Muscle of back (tissue), 11 donors: ENCODE results near the gene OLFML2A. TPM values are rescaled to one million over a fixed set of nuclear protein-coding genes. Genes with fewer than 3 reads are reported as not detected.

ENCODE experiments used
- DNase-seq, 3 donors: peaks; one replicate each; pipeline versions ENCODE4 v3.0.0 to v3.0.0-alpha.2; 2013
- polyA plus RNA-seq, 10 donors: library from polyadenylated mRNA; unstranded; fragments of 120-200 nt; gene quantifications; one replicate each; pipeline ENCODE4 v1.2.1, GENCODE V29; 2013; ENCODE audit not compliant: insufficient read length in 10 of 10

OLFML2A gene
- polyA plus RNA-seq, 10 donors = 124 to 166 (median 140) TPM

DNA sequence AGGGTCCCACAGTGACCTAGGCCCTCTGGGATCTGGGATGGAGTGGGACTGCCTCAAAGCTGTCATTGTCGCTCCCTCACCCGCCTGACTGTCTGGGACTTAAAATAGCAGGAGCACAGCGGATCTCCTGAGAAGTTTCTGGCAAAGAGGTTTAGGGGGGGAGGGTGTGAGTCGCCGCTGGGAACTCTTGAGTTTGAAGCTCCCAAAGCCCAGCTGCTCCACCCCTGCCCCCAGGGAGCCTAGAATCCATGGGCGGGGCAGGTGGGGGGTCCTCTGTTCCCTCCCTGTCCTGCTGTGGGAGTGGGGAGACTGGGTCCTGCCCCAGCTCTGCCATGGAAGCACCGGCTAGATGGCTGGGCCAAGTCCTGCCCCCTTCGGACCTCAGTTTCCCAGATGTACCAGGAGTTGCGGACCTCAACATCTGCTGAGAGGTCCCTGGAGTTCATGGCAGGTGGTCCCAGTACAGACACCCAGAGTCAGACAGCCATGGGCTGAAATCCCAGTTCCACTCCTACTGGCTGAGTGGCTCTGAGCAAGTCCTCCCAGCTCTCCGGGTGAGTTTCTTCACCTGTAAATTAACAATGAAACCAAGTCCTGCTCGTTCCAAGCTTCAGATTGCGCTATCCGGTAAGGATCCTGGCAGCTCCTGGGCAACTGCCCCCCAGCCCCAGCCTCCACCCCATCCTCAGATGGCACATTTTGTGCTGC lies 75.3 kb downstream of the OLFML2A start:
- DNase-seq = peak in 2 of 3 donors; percentile 27 to 57

DNA sequence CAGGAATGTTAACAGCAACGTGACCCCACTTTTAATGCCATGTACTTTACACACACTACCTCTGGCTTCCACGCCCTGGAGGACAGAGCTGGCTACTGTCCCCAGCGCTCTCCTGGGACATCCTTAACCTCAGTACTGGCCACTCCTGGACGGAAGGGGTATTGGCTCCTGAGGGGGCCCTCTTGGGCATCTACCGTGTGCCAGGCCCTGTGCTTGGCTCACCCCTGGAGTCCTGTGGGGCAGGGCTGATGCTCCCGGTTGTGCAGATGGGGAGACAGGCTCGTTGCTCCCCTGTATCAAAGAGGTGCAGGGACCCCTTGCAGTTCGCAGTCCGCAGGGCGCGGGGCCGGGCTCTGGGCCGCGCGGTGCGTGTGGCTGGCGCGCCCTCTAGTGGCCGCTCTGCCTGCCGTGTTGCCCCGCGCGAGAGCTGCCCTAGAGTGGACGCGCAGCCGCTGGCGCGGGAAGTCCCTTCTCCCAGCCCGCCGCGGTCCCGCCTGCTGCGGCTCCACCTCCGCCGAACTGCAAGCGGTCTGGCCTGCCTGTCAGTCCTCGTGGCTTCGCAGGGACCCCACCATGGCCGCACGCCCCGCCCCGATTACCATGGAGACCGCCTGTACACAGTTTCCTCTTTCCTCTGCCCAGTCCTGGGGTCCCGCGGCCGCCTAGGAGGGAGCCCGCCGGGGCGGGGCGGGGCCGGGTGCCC lies 76.0 kb downstream of the OLFML2A start, which contains the start of gene WDR38:
WDR38 (plus strand) TSS at position 632 of the 703 bp plus-strand sequence. CDS start 72 bp downstream, outside the sequence.
- peak in 2 of 3 donors; percentile 83 to 92 for DNase-seq

DNA sequence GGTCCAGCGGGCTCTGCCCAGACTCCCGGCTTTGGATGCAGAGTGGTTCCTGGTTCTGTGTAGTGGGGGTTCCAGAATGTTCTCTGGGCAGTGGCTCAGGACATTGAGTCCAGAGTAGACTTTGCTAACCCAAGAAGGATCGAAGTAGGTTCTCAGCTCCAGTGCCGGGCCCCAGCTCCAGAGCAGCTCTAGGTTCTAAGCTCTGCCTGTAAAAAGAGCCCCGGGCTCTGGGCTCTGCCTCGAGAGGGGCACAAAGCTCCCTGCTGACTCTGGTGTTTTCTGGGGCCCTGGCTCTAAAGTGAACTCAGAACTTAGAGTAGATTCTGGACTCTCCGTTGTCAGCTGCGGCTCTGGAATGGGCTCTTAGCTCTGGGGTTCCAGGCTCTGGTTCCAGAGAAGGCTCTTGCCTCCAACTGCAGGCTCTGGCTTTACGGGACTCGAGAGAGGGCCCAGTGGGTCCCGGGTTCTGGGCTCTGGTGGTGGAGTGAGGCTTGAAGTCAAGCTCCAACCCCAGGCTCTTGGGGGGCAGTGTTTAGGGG lies 76.7 kb downstream of the OLFML2A start:
- DNase-seq = no peak

DNA sequence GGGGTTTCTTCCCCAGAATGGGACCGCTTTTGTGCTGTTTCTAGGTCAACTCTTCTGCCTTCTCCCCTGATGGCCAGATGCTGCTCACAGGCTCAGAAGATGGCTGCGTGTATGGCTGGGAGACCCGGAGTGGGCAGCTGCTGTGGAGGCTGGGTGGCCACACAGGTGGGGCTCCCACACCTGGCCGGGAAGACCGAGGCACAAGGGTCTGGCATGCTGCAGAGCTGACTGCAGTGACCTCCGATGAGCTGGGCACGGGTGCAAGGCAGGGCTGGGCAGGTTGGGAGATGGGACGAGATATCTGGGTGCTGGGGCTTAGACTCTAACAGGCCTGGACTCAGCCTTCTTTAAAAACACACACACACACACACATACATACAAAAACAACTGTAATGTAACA lies 77.2 kb downstream of the OLFML2A start:
- DNase-seq = no peak

DNA sequence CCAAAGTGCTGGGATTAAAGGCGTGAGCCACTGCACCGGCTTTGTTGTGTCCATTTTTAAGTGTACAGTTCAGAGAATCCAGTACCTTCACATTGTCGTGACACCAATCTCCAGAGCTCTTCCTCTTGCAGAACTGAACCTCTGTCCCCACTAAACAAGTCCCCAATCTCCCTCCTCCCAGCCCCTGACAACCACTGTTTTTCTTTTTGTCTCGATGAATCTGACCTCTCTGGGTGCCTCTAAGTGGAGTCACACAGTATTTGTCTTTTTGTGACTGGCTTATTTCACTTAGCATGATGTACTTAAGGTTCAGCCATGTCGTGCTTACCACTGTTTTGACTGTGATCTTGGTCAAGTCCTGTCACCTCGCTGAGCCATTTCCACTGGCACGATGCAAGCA lies 77.9 kb downstream of the OLFML2A start:
- DNase-seq = no peak

DNA sequence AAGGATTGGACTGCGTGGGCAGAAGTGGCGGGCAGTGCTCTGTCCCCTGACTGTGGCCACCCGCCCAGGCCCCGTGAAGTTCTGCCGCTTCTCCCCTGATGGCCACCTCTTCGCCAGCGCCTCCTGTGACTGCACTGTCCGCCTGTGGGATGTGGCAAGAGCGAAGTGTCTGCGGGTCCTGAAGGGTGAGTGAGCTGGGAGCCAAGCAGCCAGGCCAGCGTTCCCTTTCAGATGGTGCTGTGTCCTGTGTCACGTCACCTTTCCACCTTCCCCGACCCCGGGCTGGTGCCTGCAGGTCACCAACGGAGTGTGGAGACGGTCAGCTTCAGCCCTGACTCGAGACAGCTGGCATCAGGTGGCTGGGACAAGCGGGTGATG lies 78.6 kb downstream of the OLFML2A start:
- DNase-seq = no peak

DNA sequence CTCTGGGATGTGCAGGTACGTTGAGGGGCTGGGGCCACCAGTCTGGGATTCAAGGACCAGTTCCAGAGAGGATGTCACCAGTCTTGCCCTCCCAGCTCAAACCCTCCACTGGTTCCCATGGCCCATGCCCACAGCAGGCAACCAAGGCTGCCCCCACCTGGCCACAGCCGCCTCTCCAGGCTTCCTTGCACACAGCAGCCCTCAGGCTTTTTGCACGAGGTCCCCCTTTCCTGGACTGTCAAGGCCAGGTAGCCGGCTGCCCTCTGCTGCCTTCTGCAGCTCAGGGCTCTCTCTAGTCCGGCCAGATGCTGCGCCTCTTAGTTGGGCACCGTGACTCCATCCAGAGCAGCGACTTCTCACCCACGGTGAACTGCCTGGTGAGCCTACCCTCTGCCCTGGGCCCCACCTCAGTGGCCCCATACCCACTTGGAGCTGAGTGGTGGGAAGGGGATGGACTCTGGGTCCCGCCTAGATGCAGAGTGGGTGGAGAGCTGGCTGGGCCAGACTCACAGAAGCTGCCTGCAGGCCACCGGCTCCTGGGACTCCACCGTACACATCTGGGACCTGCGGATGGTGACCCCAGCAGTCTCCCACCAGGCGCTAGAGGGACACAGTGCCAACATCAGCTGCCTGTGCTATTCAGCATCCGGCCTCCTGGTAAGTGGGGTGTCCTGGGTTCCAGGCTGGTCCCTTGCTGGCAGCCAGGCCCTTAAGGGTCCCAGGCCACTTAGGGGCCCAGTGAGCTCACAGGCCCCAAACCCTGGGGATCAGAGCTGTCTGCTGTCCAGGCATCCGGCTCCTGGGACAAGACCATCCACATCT lies 79.2 kb downstream of the OLFML2A start:
- no peak for DNase-seq

DNA sequence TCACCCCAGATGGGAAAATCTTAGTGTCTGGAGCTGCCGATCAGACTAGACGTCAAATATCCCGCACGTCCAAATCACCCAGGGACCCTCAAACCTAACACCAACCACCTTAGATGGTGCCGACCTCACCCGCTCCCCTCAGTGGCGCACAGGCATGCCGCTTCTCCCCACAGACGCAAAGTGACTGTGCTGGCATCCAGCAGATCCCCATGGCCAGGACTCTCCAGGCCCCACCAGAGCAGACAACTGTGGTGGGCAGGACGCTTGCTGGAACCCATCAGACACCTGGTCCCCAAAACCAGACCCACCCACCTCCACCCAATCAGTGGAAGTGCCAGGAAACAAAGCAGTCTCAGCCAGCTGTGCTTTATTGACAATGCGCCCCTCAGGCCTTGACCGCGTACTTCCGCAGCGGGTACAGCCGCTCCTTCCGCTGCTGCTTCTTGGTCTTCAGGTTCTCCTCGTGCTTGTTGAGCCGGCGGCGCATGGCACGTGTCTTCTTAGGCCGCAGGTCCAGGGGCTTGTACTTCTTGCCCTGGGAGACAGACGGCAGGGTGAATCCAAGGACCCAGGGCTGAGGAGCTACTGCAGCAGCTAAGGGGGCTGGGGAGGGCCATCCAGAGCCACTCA lies 80.7 kb downstream of the OLFML2A start:
- DNase-seq = no peak

DNA sequence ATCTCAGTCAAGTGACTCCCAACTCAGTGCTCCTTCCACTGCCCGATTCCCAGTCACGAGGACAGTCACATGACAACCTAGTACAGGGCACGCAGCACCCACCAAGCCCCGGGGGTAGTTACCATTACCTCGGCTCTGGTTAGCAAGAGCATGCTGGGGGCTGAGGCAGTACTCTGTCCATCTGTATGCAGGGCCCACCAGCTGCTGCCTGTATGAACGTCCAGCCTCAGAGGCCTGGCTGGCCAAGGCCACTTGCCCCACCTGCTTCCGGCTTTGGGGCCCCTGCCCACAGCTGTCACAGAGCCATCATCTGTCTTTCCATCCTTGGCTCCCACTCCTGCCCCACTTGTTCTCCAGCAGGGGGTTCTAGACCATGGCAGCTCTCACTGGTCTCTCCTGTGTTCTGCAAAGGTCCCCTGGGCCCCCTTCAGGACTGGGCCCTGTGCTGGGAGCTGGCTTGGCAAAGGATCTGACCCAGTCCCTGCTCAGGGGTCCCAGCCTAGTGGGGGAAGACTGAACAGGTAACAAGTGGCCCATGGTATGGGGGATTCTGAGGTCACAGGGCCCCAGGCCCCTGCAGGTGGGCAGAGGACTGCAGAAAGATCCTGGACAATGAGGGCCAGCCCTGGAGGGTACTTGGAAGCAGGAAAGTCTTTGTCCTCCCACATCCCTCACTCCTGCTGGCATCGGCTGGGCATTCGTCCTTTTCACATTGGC lies 81.6 kb downstream of the OLFML2A start:
- peak in 1 of 3 donors; percentile 35 for DNase-seq

DNA sequence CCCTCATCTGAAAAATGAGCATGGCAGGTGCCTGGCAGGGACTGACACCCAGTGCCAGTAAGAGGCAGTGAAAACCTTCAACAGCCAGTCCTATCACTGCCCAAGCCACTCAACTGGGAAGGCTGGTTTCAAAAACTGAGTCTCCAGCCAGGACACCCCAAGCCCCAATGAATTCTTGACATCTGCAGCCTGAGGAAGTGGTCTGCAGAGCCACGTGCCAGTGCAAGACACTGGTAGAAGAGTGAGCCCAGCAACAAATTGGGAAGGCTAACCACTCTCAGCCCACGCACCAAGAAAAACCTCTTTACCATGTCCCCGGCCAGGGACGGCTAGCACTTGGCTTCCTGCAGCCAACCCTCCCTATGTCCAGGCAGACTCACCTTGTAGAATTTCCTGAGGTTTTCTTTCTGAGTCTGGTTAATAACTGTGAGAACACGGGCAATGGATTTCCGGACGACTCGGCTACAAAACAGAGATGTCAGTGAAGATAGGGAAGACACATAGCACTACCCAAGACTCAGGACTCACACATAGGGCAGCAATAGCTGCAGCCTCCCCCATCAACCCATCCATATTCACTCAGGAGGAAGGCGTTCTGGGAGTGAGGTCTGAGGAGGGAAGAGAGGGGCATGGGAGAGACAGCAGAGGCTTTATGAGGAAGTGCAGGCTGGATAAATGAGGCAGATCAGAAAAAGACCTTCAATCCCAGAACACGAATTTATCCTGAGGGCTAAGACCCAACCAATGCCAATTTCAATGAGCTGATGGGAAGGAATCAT lies 83.1 kb downstream of the OLFML2A start:
- no peak for DNase-seq

DNA sequence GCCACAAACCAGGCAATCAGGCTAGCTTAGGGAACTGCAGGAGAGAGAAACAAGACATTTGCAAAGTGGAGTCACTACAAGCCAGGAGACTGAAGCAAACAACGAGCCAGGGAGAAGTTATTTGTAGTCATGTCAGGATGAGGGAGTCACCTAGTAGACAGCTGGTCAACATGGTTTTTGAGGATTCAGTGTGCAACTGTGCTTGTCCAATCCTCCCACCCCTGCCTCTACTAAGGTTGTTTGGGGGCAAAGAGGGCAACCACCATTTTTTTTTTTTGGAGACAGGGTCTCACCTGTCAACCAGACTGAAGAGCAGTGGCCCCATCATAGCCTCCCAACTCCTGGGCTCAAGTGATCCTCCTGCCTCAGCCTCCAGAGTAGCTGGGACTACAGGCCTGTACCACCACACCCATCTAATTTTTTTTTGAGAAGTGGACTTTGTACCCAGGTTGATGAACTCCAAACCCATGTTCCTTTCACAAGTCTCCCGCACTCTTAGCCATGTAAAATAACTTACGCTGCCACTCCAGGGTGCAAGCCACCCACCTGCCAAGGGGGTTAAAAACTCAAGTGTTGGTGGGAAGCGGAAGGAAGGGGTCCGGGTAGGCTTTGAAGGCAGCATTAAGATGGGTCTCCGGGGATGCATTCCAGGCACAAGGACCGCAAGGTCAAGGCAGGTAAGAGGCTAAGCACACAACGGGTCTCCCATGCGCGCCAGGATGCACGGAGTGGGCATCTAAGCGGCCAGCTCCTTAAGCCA lies 83.8 kb downstream of the OLFML2A start:
- no peak for DNase-seq

DNA sequence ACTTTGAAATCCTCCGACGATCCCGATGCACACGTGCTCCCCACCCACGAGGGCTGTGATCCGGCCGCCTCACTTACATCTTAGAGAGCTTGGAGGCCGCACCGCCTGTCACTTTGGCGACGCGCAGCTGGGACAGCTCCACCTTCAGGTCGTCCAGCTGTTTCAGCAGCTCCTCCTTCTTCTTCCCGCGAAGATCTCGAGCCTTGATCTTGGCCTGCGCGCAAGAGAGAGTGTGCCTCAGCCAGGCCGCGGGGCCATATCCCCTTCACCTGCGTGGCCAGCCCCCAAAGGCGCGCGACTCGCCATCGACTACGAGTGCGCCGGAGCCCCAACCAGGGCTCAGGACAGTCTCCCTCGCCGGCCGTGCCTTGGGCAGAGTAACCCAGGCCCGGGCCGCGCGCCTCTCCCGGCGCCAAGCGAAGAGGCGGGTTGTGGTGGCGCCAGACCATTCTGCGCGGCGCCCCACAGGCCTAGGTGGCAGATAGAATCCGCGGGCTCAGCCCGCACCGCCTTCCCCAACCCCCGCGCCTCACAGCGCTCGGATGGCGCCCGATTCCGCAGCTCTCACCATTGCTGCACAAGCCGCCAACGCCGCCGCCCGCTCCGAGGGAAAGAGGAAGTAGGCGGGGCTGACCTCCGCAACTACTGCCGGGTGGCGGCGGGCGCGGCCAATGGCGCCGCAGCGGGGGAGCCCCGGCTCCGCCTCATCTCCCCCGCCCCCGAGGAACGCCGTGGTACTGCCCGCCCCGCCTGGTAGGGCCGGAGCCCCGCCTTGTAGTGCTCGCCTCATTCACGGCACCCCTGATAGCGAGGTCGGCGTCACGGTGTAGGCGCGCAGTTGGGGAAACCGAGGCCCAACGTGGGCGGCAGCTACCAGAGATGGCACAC lies 84.7 kb downstream of the OLFML2A start, which contains the start of the genes ARPC5L and RPL35:
ARPC5L (plus strand) TSS at position 789 of the 888 bp plus-strand sequence. CDS start 7,161 bp downstream, outside the sequence.
RPL35 (minus strand) TSS at position 616 of the 888 bp plus-strand sequence; CDS start at position 571, 45 bp downstream.
- DNase-seq = peak; percentile 92 to 98 (median 95)

DNA sequence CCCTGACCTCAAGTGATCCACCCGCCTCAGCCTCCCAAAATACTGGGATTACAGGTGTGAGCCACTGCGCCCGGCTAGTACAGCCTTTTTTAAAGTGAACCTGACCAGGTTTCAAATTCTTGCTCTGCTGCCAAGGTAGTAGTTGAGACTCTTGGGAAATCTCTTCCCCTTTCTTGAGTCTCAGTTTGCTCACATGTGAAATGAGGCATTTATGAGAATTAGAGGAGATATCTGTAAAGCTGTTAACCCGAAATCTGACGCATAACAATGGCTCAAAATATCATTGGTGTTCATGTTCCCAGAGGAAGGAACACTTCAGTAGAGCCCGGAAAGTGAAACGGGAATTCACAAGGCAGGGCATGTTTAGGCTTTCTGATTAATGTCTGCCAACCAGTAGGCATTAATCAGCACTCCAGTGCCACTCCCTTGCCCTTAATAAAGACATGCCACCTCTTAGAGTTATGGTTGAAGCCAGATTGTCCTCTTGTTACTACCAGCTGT lies 86.5 kb downstream of the OLFML2A start:
- no peak for DNase-seq
